Daoy (cell line): Measurements from ENCODE around the gene NEU4. TPM values are rescaled to one million over a fixed set of nuclear protein-coding genes. Genes with fewer than 3 reads are reported as not detected.
"Not testable (repeated sequence)": the region's sequence is repeated elsewhere in the genome, so short reads cannot be mapped to it uniquely, and the experiment has no call there.

Experiments
- DNase-seq: peaks from one replicate; pipeline ENCODE4 v3.0.0-alpha.2; 2015; ENCODE audit warnings: low read depth
- total RNA-seq: library from RNA; depleted of rRNA; stranded (reverse); fragments of >200 nt; shearing (Covaris generic); gene quantifications from 2 replicates; pipeline ENCODE4 v1.2.3, GENCODE V29; 2014; rRNA removed

NEU4 gene
- total RNA-seq = not detected in 2 replicates

- no peak for DNase-seq
Measured at GRCh38 chr2:241808721-241809382, at the start of gene NEU4. NEU4 (plus strand) TSS chr2:241809193; CDS start chr2:241814485, 5,292 bp downstream.

- DNase-seq = not testable (repeated sequence)
Measured at GRCh38 chr2:241759893-241760292, 49.1 kb upstream of the NEU4 start.

- DNase-seq = no peak
Measured at GRCh38 chr2:241760301-241760771, 48.7 kb upstream of the NEU4 start.

GRCh38 chr2:241762321-241762932 lies 46.6 kb upstream of the NEU4 start:
- no peak for DNase-seq

- DNase-seq = no peak
Measured at GRCh38 chr2:241762933-241763369, 46.0 kb upstream of the NEU4 start.

- no peak for DNase-seq
Measured at GRCh38 chr2:241763551-241764274, 45.3 kb upstream of the NEU4 start.

GRCh38 chr2:241764275-241765241 lies 44.4 kb upstream of the NEU4 start:
- no peak for DNase-seq

GRCh38 chr2:241767464-241768250 lies 41.3 kb upstream of the NEU4 start:
- no peak for DNase-seq

- DNase-seq = no peak
Measured at GRCh38 chr2:241768251-241768711, 40.7 kb upstream of the NEU4 start.

GRCh38 chr2:241768850-241769249 lies 40.1 kb upstream of the NEU4 start:
- DNase-seq = no peak

GRCh38 chr2:241769819-241770184 lies 39.2 kb upstream of the NEU4 start:
- DNase-seq = no peak

GRCh38 chr2:241770185-241770935 lies 38.6 kb upstream of the NEU4 start:
- no peak for DNase-seq

GRCh38 chr2:241770936-241771285 lies 38.1 kb upstream of the NEU4 start:
- no peak for DNase-seq

- no peak for DNase-seq
Measured at GRCh38 chr2:241771286-241772062, 37.5 kb upstream of the NEU4 start.

GRCh38 chr2:241772063-241772499 lies 36.9 kb upstream of the NEU4 start:
- no peak for DNase-seq

- DNase-seq = no peak
Measured at GRCh38 chr2:241773511-241774418, 35.2 kb upstream of the NEU4 start.

- DNase-seq = peak; percentile 85
Measured at GRCh38 chr2:241774419-241775222, 34.4 kb upstream of the NEU4 start.
